MG63 (cell line): ENCODE results near the gene BRD3. TPM values are rescaled to one million over a fixed set of nuclear protein-coding genes. Genes with fewer than 3 reads are reported as not detected.

ENCODE experiments used
- DNase-seq: peaks from one replicate; pipeline ENCODE4 v3.0.0-alpha.2; 2020
- H3K27me3 ChIP-seq: fragments of 250-450 bp; sonication (Bioruptor Pico); 2 replicates; pipeline ENCODE4 v1.5.1; 2020; ENCODE audit warnings: mild to moderate bottlenecking, moderate library complexity
- H3K36me3 ChIP-seq: fragments of 250-450 bp; sonication (Bioruptor Pico); 2 replicates; pipeline ENCODE4 v1.5.1; 2020; ENCODE audit warnings: mild to moderate bottlenecking, moderate library complexity
- H3K4me3 ChIP-seq: fragments of 250-450 bp; sonication (Bioruptor Pico); 2 replicates; pipeline ENCODE4 v1.5.1; 2020; ENCODE audit warnings: mild to moderate bottlenecking, moderate library complexity
- H3K9me3 ChIP-seq: fragments of 250-450 bp; sonication (Bioruptor Pico); 2 replicates; pipeline ENCODE4 v1.5.1; 2020; ENCODE audit warnings: mild to moderate bottlenecking, moderate library complexity
- total RNA-seq: library from RNA; depleted of rRNA; stranded (reverse); fragments of >200 nt; shearing (Covaris generic); gene quantifications from 2 replicates; pipeline ENCODE4 v1.2.3, GENCODE V29; 2014; ENCODE audit warnings: low replicate concordance; rRNA removed

The BRD3 gene
- total RNA-seq, 1 experiment from 2014 or later: 5.0 TPM

GRCh38 chr9:133986774-133987445, 80.9 kb downstream of the BRD3 start:
- no peaks in the 10 kb centered on the region for H3K36me3 ChIP-seq
- DNase-seq: no peak

GRCh38 chr9:133986061-133986460, 81.8 kb downstream of the BRD3 start:
- Histone ChIP-seq H3K27me3 (no peaks in the 10 kb centered on the region), H3K4me3 (no peak overlapping the region), H3K36me3 (no peaks in the 10 kb centered on the region), H3K9me3 (no peaks in the 10 kb centered on the region)
- no peak for DNase-seq

More at GRCh38 chr9:133986774-133987445, 80.9 kb downstream of the BRD3 start:
- Histone ChIP-seq H3K4me3 (no peak overlapping the region), H3K9me3 (no peaks in the 10 kb centered on the region), H3K27me3 (no peaks in the 10 kb centered on the region)

- no peak for DNase-seq
- Histone ChIP-seq H3K9me3 (no peaks in the 10 kb centered on the region), H3K4me3 (no peak overlapping the region), H3K27me3 (no peaks in the 10 kb centered on the region), H3K36me3 (no peaks in the 10 kb centered on the region)
Measured at GRCh38 chr9:133982971-133983720, 84.7 kb downstream of the BRD3 start.

GRCh38 chr9:133981958-133982681, 85.7 kb downstream of the BRD3 start:
- DNase-seq: no peak
- Histone ChIP-seq H3K36me3 (no peaks in the 10 kb centered on the region), H3K27me3 (no peaks in the 10 kb centered on the region)

GRCh38 chr9:133981589-133981957, 86.3 kb downstream of the BRD3 start:
- Histone ChIP-seq H3K9me3 (no peaks in the 10 kb centered on the region), H3K36me3 (no peaks in the 10 kb centered on the region), H3K4me3 (no peak overlapping the region), H3K27me3 (no peaks in the 10 kb centered on the region)
- no peak for DNase-seq

More at GRCh38 chr9:133981958-133982681, 85.7 kb downstream of the BRD3 start:
- no peaks in the 10 kb centered on the region for H3K9me3 ChIP-seq
- no peak overlapping the region for H3K4me3 ChIP-seq

DNA sequence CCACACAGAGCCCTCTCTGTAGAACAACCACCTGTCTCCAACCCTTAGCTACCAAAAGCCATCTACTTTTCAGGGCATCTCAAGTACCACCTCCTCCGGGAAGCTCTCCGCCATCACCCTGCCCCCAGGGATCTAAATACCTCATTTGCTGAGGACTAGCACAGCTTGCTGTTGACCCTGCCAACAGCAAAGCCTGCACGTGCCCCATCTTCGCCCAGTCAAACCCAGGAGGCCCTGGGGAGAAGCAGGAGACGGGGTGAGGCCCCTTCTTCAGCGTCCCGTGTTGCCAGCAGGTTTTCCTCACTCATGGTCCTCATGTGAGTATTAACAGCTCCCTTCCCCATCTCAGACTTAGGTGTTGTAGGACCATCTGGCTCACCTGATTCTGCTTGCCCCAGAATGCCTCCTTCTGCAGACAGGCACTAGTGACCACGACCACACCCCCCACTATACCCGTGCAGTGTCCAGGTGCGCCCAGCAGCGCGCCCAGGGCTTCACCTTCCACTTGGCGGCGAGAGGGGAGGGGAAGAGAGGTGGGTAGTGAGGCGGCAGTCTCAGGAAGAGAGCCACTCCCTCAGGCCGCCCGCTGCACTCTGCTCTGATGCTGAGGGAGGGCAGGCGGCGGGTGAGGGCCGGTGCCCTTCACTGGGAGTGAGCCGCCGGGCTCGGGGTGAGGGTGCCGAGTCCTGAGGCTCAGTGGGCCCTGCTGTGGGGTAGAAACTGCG, 86.8 kb downstream of the BRD3 start:
- Histone ChIP-seq H3K27me3 (no peaks in the 10 kb centered on the region), H3K4me3 (no peak overlapping the region), H3K9me3 (no peaks in the 10 kb centered on the region), H3K36me3 (no peaks in the 10 kb centered on the region)
- DNase-seq: no peak

Other genes starting within 250 kb of the BRD3 start
- 17.3 and 22.8 TPM in 2 replicates for gene VAV2, start 75.7 kb downstream of the BRD3 start, total RNA-seq
- 7.8 and 18.6 TPM in 2 replicates for gene BRD3OS, start 42.5 kb downstream of the BRD3 start, total RNA-seq
- 31.6 and 31.7 TPM in 2 replicates for gene WDR5, start 68.1 kb upstream of the BRD3 start, total RNA-seq
- not detected in 2 replicates for gene RNU6ATAC, start 96.5 kb upstream of the BRD3 start, total RNA-seq